Aorta (tissue), 5 donors: ENCODE data around the gene PEAK1. TPM values are rescaled to one million over a fixed set of nuclear protein-coding genes. Genes with fewer than 3 reads are reported as not detected.

Experiments used
- ATAC-seq: fragments of 200-7000 bp; cut with Tn5 transposase; one replicate; pipeline ENCODE4 v1.9.1; 2022; ENCODE audit warnings: moderate library complexity; ENCODE audit not compliant: low FRiP score
- DNase-seq, 2 donors: peaks; one replicate each; pipeline ENCODE4 v3.0.0-alpha.2; 2020
- H3K27ac ChIP-seq, 2 donors: one replicate each; pipeline ENCODE4 v1.5.1; 2013; ENCODE audit warnings: low read length in 2 of 2, mild to moderate bottlenecking in 2 of 2, moderate library complexity in 2 of 2, control low read depth in 1 of 2, inconsistent platforms in 1 of 2, low read depth in 1 of 2
- H3K27me3 ChIP-seq, 2 donors: one replicate each; pipeline ENCODE4 v1.6.1; 2013; ENCODE audit warnings: control low read depth in 1 of 2, low read length in 1 of 2, mild to moderate bottlenecking in 1 of 2, moderate library complexity in 1 of 2; ENCODE audit not compliant: insufficient read depth in 2 of 2, control insufficient read depth in 1 of 2
- H3K36me3 ChIP-seq, 2 donors: one replicate each; pipeline ENCODE4 v1.6.1; 2013; ENCODE audit warnings: control low read depth in 1 of 2, low read length in 1 of 2, mild to moderate bottlenecking in 1 of 2; ENCODE audit not compliant: insufficient read depth in 2 of 2, control insufficient read depth in 1 of 2
- H3K4me1 ChIP-seq, 2 donors: one replicate each; pipeline ENCODE4 v1.6.1; 2013; ENCODE audit warnings: low read length in 2 of 2, control low read depth in 1 of 2, mild to moderate bottlenecking in 1 of 2, moderate library complexity in 1 of 2; ENCODE audit not compliant: insufficient read depth in 2 of 2, control insufficient read depth in 1 of 2
- H3K4me3 ChIP-seq, 2 donors: one replicate each; pipeline ENCODE4 v1.5.1; 2013; ENCODE audit warnings: low read length in 2 of 2, control low read depth in 1 of 2, mild to moderate bottlenecking in 1 of 2
- H3K9me3 ChIP-seq: one replicate; pipeline ENCODE4 v1.6.1; 2013; ENCODE audit warnings: mild to moderate bottlenecking, low read length; ENCODE audit not compliant: control insufficient read depth
- WGBS, 2 donors: extraction: QIAGEN DNeasy Blood & Tissue Kit; methylation state at CpG; one replicate each; pipeline ENCODE4 v1.1.7; 2013; 5-methylcytosine and 5-hydroxymethylcytosine counted together
- intact Hi-C, 2 donors: fragments of 100-400 bp; cut with DNase I; formaldehyde crosslinking; loops; one replicate each; pipeline versions ENCODE4 v1.14.2 to v1.15.0; 2022
- polyA plus RNA-seq, 2 donors: library from polyadenylated mRNA; stranded (reverse); fragments of 200-250 nt; gene quantifications; one replicate each; pipeline ENCODE4 v1.2.3, GENCODE V29; 2013
- total RNA-seq, 2 donors: library from RNA; stranded (reverse); fragmentation: NEBNext Ultra II Directional; extraction: Animal tissue kit (Norgen Biotek cat#: 25700); gene quantifications; one replicate each; pipeline ENCODE4 v1.2.1, GENCODE V29; 2021
- donor health status: healthy with polysubstance abuse.
- donor health status: Bipolar disorder and iron deficiency.
- donor health status: DM: no; HTN: no; CAD: no.
- donor health status: DM: no; HTN: no; CAD: no.
- donor health status: DM: yes; HTN: yes; CAD: no.

The PEAK1 gene
- total and polyA plus RNA-seq, 4 donors, result 8.0 to 105 (median 53.4) TPM

- no peak for DNase-seq
These were observed 321.3 kb downstream of the PEAK1 start for GRCh38 chr15:77098572-77098971.

DNA sequence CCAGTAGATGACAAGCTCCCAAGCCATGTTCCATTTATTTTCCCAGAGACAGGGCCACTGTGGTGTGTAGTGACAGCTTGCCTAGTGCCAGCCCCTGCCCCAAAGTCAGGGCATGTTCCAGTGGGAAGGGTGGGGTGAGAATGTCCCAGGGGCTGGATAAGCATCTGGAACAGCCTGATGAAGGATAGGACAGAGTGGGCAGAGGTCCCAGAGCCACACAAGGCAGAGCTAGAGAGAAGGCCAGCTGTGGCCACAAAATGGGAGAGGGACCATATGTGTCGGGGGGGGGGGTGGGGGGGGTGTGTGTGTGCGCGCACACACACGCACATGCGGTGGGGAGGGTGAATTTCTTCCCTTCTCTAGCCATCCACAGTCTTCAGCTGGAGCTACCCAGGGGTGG is 322.0 kb downstream of the PEAK1 start:
- intact Hi-C loops, result no loop called here
- H3K9me3 ChIP-seq, result no peaks in the 10 kb centered on the region
- no peaks in the 10 kb centered on the region for H3K36me3 ChIP-seq
- H3K4me1 ChIP-seq, result no peaks in the 10 kb centered on the region
- 89 to 100% methylated on average over 5 of the region's 5 CpGs for WGBS, 2 donors
- no peak overlapping the region for H3K4me3 ChIP-seq
- H3K27ac ChIP-seq, result no peak overlapping the region
- ATAC-seq (no peak), DNase-seq (no peak)
- H3K27me3 ChIP-seq, result no peaks in the 10 kb centered on the region

More at GRCh38 chr15:77098572-77098971, 321.3 kb downstream of the PEAK1 start:
- H3K9me3 ChIP-seq, result no peaks in the 10 kb centered on the region
- WGBS, 2 donors, result 98 to 99% methylated on average over 4 of the region's 4 CpGs
- no peak overlapping the region for H3K4me3 ChIP-seq
- ATAC-seq, result no peak
- intact Hi-C loops, result no loop called here
- no peak overlapping the region for H3K27ac ChIP-seq
- no peaks in the 10 kb centered on the region for H3K27me3 ChIP-seq
- H3K36me3 ChIP-seq, result no peaks in the 10 kb centered on the region
- H3K4me1 ChIP-seq, result no peaks in the 10 kb centered on the region

DNA sequence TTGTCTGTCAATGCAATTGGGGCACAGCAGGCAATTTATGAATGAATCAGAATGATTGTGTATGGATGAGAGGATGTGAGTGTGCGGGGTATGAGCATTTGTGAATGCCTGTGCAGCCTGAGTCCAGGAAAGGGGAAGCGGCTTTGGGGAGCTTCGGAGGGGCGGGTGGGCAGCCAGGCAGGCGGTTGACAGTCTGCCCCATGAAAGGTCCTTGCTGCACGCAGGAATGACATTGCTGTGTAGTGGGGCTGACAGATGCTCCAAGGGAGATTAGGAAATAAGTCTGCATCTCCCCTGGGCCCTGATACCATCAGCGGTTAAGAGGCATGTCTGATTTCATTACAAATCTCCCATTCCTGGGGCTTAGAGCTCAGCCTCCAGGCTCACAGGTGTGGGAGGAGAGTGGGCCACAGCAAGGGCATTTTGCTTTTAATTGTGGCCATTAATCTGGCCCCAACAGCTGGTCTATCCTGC is 322.6 kb downstream of the PEAK1 start:
- ATAC-seq (no peak), DNase-seq (no peak)
- Histone ChIP-seq H3K9me3 (no peaks in the 10 kb centered on the region), H3K4me1 (no peaks in the 10 kb centered on the region), H3K4me3 (no peak overlapping the region), H3K36me3 (no peaks in the 10 kb centered on the region), H3K27me3 (no peaks in the 10 kb centered on the region), H3K27ac (no peak overlapping the region)
- 88 to 90% methylated on average over 7 of the region's 7 CpGs for WGBS, 2 donors
- intact Hi-C loops, result no loop called here

GRCh38 chr15:77096541-77096940 is 323.4 kb downstream of the PEAK1 start:
- Histone ChIP-seq H3K36me3 (no peaks in the 10 kb centered on the region), H3K27me3 (no peaks in the 10 kb centered on the region), H3K27ac (no peak overlapping the region), H3K9me3 (no peaks in the 10 kb centered on the region), H3K4me1 (no peaks in the 10 kb centered on the region), H3K4me3 (no peak overlapping the region)
- WGBS, 2 donors, result 90 to 95% methylated on average over 7 of the region's 7 CpGs
- ATAC-seq (no peak), DNase-seq (no peak)
- intact Hi-C loops, result no loop called here

DNA sequence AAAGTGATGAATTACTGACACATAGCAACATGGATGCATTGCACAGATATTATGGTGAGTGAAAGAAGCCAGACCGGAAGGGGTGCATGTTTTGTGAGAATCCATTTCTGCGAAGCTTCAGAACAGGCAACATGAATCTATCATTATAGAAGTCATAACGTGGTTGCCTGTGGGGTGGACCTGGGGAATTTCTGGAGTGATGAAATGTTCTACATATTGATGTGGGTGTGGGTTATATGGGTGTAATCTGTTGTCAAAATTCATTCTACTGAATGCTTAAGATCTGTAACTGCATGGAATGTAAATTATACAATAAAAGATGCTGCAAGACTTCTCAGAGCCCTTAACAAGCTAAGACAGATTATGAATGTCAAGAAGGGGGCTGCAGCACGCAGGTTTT is 323.8 kb downstream of the PEAK1 start:
- intact Hi-C loops, result no loop called here
- DNase-seq (no peak), ATAC-seq (no peak)
- Histone ChIP-seq H3K36me3 (no peaks in the 10 kb centered on the region), H3K27ac (no peak overlapping the region), H3K27me3 (no peaks in the 10 kb centered on the region), H3K4me1 (no peaks in the 10 kb centered on the region), H3K9me3 (no peaks in the 10 kb centered on the region), H3K4me3 (no peak overlapping the region)
- 72% methylated on average over 4 of the region's 4 CpGs for WGBS, 2 donors

- Histone ChIP-seq H3K27ac (no peak overlapping the region), H3K4me3 (no peak overlapping the region), H3K4me1 (no peaks in the 10 kb centered on the region), H3K36me3 (no peaks in the 10 kb centered on the region), H3K9me3 (no peaks in the 10 kb centered on the region), H3K27me3 (no peaks in the 10 kb centered on the region)
- ATAC-seq (no peak), DNase-seq (no peak)
- intact Hi-C loops, result no loop called here
- WGBS, 2 donors, result 65 to 92% methylated on average over 11 of the region's 11 CpGs
These were observed 325.4 kb downstream of the PEAK1 start for GRCh38 chr15:77094397-77095030.

DNA sequence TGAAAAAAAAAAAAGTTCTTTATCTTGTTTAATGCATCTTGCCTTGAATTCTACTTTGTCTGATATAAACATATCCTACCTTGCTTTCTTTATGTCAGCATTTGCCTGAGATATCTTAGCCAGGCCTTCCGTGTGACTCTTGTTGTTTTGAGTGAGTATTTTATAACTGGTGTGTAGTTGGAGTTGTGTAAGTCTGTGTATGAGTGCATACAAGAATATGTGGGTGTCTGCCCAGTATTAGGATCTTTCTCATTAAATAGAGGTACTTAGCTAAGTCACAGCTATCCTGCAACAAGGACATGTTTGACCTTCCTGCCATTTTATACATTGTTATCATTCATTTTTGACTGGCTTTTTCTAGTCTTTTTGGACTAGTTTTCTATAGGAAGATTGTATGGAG is 326.5 kb downstream of the PEAK1 start:
- Histone ChIP-seq H3K27ac (no peak overlapping the region), H3K4me3 (no peak overlapping the region), H3K27me3 (no peaks in the 10 kb centered on the region), H3K4me1 (no peaks in the 10 kb centered on the region), H3K36me3 (no peaks in the 10 kb centered on the region), H3K9me3 (no peaks in the 10 kb centered on the region)
- DNase-seq (no peak), ATAC-seq (no peak)
- intact Hi-C loops, result no loop called here
- WGBS, 2 donors, result 88 to 89% methylated on average over 1 of the region's 1 CpG

GRCh38 chr15:77091097-77091496 is 328.8 kb downstream of the PEAK1 start:
- no peak overlapping the region for H3K4me3 ChIP-seq
- no peaks in the 10 kb centered on the region for H3K36me3 ChIP-seq
- DNase-seq (no peak), ATAC-seq (no peak)
- no peaks in the 10 kb centered on the region for H3K9me3 ChIP-seq
- intact Hi-C loops, result no loop called here
- no peaks in the 10 kb centered on the region for H3K27me3 ChIP-seq
- 79 to 84% methylated on average over 2 of the region's 2 CpGs for WGBS, 2 donors
- no peaks in the 10 kb centered on the region for H3K4me1 ChIP-seq
- H3K27ac ChIP-seq, result no peak overlapping the region

DNA sequence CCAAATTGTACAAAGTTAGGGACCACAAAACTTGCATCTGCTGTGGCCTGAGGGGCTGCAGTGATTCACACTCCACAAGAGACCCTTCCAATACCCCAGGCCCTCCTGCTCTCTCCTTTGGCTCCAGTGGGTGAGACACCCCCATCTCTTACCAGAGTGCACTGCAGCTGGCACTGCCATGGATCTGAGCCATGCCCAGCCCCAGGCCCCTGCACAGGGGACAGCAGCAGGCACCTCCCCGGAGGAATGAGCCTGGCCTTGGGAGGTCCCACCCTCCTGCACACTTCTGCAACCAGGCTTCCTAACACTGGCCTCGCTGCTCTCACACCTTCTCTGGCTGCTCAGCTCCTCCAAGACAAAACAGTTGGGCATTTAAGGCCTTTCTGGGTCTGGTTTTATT is 332.7 kb downstream of the PEAK1 start:
- H3K4me1 ChIP-seq, result no peaks in the 10 kb centered on the region
- H3K9me3 ChIP-seq, result no peaks in the 10 kb centered on the region
- WGBS, 2 donors, result 86 to 94% methylated on average over 2 of the region's 2 CpGs
- no peaks in the 10 kb centered on the region for H3K27me3 ChIP-seq
- H3K4me3 ChIP-seq, result no peak overlapping the region
- no peaks in the 10 kb centered on the region for H3K36me3 ChIP-seq
- DNase-seq (no peak), ATAC-seq (no peak)
- intact Hi-C loops, result loop anchor here in 1 of 2 donors (10.0 kb wide), 1 partner anchor 58 kb away; no protein-coding TSS in a partner anchor
- no peak overlapping the region for H3K27ac ChIP-seq
